ENCODE measurements around the gene ZNF775.

ZNF775 gene

GRCh38 chr7:150415161-150416153 is 36.3 kb downstream of the ZNF775 start:
- DNase-seq = no peak

- DNase-seq = no peak
These were observed 38.1 kb downstream of the ZNF775 start for GRCh38 chr7:150417239-150417638.

GRCh38 chr7:150417863-150418262 is 38.7 kb downstream of the ZNF775 start:
- no peak for DNase-seq

GRCh38 chr7:150420242-150420641 is 41.1 kb downstream of the ZNF775 start:
- no peak for DNase-seq

- no peak for DNase-seq
These were observed 42.0 kb downstream of the ZNF775 start for GRCh38 chr7:150420987-150421674.

GRCh38 chr7:150421831-150422230 is 42.7 kb downstream of the ZNF775 start:
- no peak for DNase-seq

- no peak for DNase-seq
These were observed 46.5 kb downstream of the ZNF775 start for GRCh38 chr7:150425670-150426069.

- DNase-seq = peak; percentile 63
These were observed 49.7 kb downstream of the ZNF775 start for GRCh38 chr7:150428671-150429451.

GRCh38 chr7:150429699-150430098 is 50.6 kb downstream of the ZNF775 start:
- no peak for DNase-seq

- DNase-seq = no peak
These were observed 51.4 kb downstream of the ZNF775 start for GRCh38 chr7:150430465-150431085.

GRCh38 chr7:150431839-150432658 is 52.9 kb downstream of the ZNF775 start:
- no peak for DNase-seq

- DNase-seq = no peak
These were observed 54.1 kb downstream of the ZNF775 start for GRCh38 chr7:150432915-150433892.

- DNase-seq = no peak
These were observed 55.1 kb downstream of the ZNF775 start for GRCh38 chr7:150434240-150434639.

- no peak for DNase-seq
These were observed 55.9 kb downstream of the ZNF775 start for GRCh38 chr7:150435047-150435389.

GRCh38 chr7:150435390-150436073 is 56.4 kb downstream of the ZNF775 start:
- DNase-seq = no peak

GRCh38 chr7:150439967-150440366 is 60.8 kb downstream of the ZNF775 start:
- DNase-seq = no peak

GRCh38 chr7:150441524-150441923 is 62.4 kb downstream of the ZNF775 start:
- DNase-seq = no peak

GRCh38 chr7:150442811-150443210 is 63.7 kb downstream of the ZNF775 start:
- DNase-seq = no peak

GRCh38 chr7:150443793-150444540 is 64.8 kb downstream of the ZNF775 start:
- DNase-seq = no peak
